CD14-positive monocyte (primary cell): Measurements from ENCODE around the gene ACSF3. TPM values are rescaled to one million over a fixed set of nuclear protein-coding genes. Genes with fewer than 3 reads are reported as not detected.
A peak's percentile ranks its signal among the peaks of the same experiment; 100 is the strongest.

Experiments
- DNase-seq, 3 donors: peaks; one replicate each; pipeline ENCODE4 v3.0.0-alpha.2; 2011 to 2022
- H2AFZ ChIP-seq: 2 replicates; pipeline ENCODE4 v1.6.0; 2012; ENCODE audit warnings: mild to moderate bottlenecking, low read depth, low read length, inconsistent platforms; ENCODE audit not compliant: insufficient read depth, poor library complexity, severe bottlenecking
- H3K27ac ChIP-seq, 2 donors: 1 replicate in 1 of 2; 2 replicates in 1 of 2; pipeline ENCODE4 v1.5.1; 2012 to 2013; ENCODE audit warnings: low read length in 2 of 2, control low read depth in 1 of 2, inconsistent platforms in 1 of 2, low read depth in 1 of 2, mild to moderate bottlenecking in 1 of 2
- H3K27me3 ChIP-seq, 2 donors: one replicate each; pipeline versions ENCODE4 v1.6.0 to v1.6.1; 2011 to 2013; ENCODE audit warnings: low read length in 2 of 2; ENCODE audit not compliant: control insufficient read depth in 2 of 2, insufficient read depth in 2 of 2
- H3K36me3 ChIP-seq, 2 donors: replicated peaks in 1 of 2; 1 replicate in 1 of 2; 2 replicates in 1 of 2; pipeline versions ENCODE4 v1.5.1 to v1.6.1; 2012 to 2013; ENCODE audit warnings: low read length in 2 of 2, control low read depth in 1 of 2, inconsistent platforms in 1 of 2, mild to moderate bottlenecking in 1 of 2; ENCODE audit not compliant: insufficient read depth in 2 of 2, control insufficient read depth in 1 of 2
- H3K4me1 ChIP-seq, 2 donors: 1 replicate in 1 of 2; 2 replicates in 1 of 2; pipeline versions ENCODE4 v1.5.1 to v1.6.1; 2012 to 2013; ENCODE audit warnings: low read length in 2 of 2, control low read depth in 1 of 2, inconsistent platforms in 1 of 2, mild to moderate bottlenecking in 1 of 2, moderate library complexity in 1 of 2; ENCODE audit not compliant: insufficient read depth in 2 of 2, control insufficient read depth in 1 of 2
- H3K4me2 ChIP-seq: replicated peaks from 2 replicates; pipeline ENCODE3; 2012; ENCODE audit warnings: low read length, moderate library complexity, mild to moderate bottlenecking; ENCODE audit not compliant: poor library complexity, severe bottlenecking; ENCODE audit errors: extremely low read depth
- H3K4me3 ChIP-seq, 3 experiments: fragments of 200-600 bp in 1 of 3; sonication (generic) in 1 of 3; replicated peaks in 1 of 3; 1 replicate in 2 of 3; 2 replicates in 1 of 3; pipeline ENCODE4 v1.5.1; 2011 to 2013; ENCODE audit warnings: low read length in 3 of 3, mild to moderate bottlenecking in 3 of 3, control low read depth in 2 of 3, low read depth in 2 of 3, inconsistent platforms in 1 of 3, moderate library complexity in 1 of 3
- H3K79me2 ChIP-seq: 2 replicates; pipeline ENCODE4 v1.6.0; 2012; ENCODE audit warnings: mild to moderate bottlenecking, control low read depth, inconsistent platforms, low read length, moderate library complexity; ENCODE audit not compliant: insufficient read depth
- H3K9ac ChIP-seq: 2 replicates; pipeline ENCODE4 v1.6.0; 2017; ENCODE audit warnings: low read length, mild to moderate bottlenecking; ENCODE audit not compliant: insufficient read depth, poor library complexity, severe bottlenecking
- H3K9me3 ChIP-seq, 2 donors: replicated peaks in 1 of 2; 1 replicate in 1 of 2; 2 replicates in 1 of 2; pipeline versions ENCODE4 v1.5.1 to v1.6.1; 2012 to 2013; ENCODE audit warnings: low read length in 2 of 2, control low read depth in 1 of 2; ENCODE audit not compliant: control insufficient read depth in 1 of 2, insufficient read depth in 1 of 2
- H4K20me1 ChIP-seq: 2 replicates; pipeline ENCODE4 v1.6.0; 2012; ENCODE audit warnings: mild to moderate bottlenecking, low read length, control low read depth, moderate library complexity; ENCODE audit not compliant: insufficient read depth
- H3K27ac Mint-ChIP-seq, 7 donors: one replicate each; pipeline ENCODE4 v1.8.0; 2020; ENCODE audit warnings: mild to moderate bottlenecking in 7 of 7, mixed read lengths in 7 of 7, moderate library complexity in 6 of 7, inconsistent platforms in 2 of 7
- H3K27me3 Mint-ChIP-seq, 3 donors: one replicate each; pipeline ENCODE4 v1.8.0; 2021 to 2022; ENCODE audit warnings: low read depth in 3 of 3, mild to moderate bottlenecking in 3 of 3, mixed read lengths in 3 of 3, moderate library complexity in 3 of 3, inconsistent platforms in 1 of 3
- H3K36me3 Mint-ChIP-seq, 2 donors: one replicate each; pipeline ENCODE4 v1.8.0; 2020; ENCODE audit warnings: mixed read lengths in 2 of 2, inconsistent platforms in 1 of 2, mild to moderate bottlenecking in 1 of 2
- H3K4me1 Mint-ChIP-seq: one replicate; pipeline ENCODE4 v1.8.0; 2020; ENCODE audit warnings: mild to moderate bottlenecking, mixed read lengths
- H3K4me3 Mint-ChIP-seq, 2 donors: one replicate each; pipeline ENCODE4 v1.8.0; 2020; ENCODE audit warnings: mild to moderate bottlenecking in 2 of 2, mixed read lengths in 2 of 2, moderate library complexity in 1 of 2
- H3K9me3 Mint-ChIP-seq, 7 donors: one replicate each; pipeline ENCODE4 v1.8.0; 2020 to 2022; ENCODE audit warnings: mixed read lengths in 7 of 7, mild to moderate bottlenecking in 6 of 7, moderate library complexity in 6 of 7, inconsistent platforms in 2 of 7
- WGBS: methylation state at CpG from one replicate; pipeline ENCODE4 v1.1.5; 2013; ENCODE audit warnings: missing lambda C conversion rate; ENCODE audit not compliant: insufficient coverage; 5-methylcytosine and 5-hydroxymethylcytosine counted together
- intact Hi-C, 2 donors: fragments of 100-400 bp; cut with micrococcal nuclease; formaldehyde crosslinking; loops; one replicate each; pipeline versions ENCODE4 v1.15.0 to v1.15.1; 2023
- polyA plus RNA-seq, 3 donors: library from polyadenylated mRNA; depleted of rRNA in 1 of 3; unstranded in 2 of 3; stranded (reverse) in 1 of 3; fragments of 300-500 nt in 2 of 3; fragments of >200 nt in 1 of 3; fragmentation: Illumina TruSeq in 2 of 3; gene quantifications; 1 replicate in 2 of 3; 2 replicates in 1 of 3; pipeline ENCODE4 v1.2.3, GENCODE V29; 2012 to 2021
- TF ChIP-seq, protein P1 (sequence below): fragments of 200-600 bp; IDR thresholded peaks from one replicate; pipeline ENCODE4 v1.8.0; 2022; ENCODE audit warnings: antibody characterized with exemption, mild to moderate bottlenecking

ACSF3 gene
- polyA plus RNA-seq, 3 donors, result 23.5 to 26.7 (median 26.4) TPM

DNA sequence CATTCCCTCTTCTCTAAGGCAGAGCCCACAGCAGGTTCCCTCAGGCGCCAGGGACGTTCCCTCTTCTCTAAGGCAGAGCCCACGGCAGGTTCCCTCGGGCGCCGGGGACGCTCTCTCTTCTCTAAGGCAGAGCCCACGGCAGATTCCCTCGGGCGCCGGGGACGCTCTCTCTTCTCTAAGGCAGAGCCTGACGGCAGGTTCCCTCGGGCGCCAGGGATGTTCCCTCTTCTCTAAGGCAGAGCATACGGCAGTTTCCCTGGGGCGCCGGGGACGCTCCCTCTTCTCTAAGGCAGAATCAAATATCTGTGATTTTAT lies 24.3 kb downstream of the ACSF3 start:
- TF ChIP-seq, protein P1, sequence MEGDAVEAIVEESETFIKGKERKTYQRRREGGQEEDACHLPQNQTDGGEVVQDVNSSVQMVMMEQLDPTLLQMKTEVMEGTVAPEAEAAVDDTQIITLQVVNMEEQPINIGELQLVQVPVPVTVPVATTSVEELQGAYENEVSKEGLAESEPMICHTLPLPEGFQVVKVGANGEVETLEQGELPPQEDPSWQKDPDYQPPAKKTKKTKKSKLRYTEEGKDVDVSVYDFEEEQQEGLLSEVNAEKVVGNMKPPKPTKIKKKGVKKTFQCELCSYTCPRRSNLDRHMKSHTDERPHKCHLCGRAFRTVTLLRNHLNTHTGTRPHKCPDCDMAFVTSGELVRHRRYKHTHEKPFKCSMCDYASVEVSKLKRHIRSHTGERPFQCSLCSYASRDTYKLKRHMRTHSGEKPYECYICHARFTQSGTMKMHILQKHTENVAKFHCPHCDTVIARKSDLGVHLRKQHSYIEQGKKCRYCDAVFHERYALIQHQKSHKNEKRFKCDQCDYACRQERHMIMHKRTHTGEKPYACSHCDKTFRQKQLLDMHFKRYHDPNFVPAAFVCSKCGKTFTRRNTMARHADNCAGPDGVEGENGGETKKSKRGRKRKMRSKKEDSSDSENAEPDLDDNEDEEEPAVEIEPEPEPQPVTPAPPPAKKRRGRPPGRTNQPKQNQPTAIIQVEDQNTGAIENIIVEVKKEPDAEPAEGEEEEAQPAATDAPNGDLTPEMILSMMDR, result no peak

DNA sequence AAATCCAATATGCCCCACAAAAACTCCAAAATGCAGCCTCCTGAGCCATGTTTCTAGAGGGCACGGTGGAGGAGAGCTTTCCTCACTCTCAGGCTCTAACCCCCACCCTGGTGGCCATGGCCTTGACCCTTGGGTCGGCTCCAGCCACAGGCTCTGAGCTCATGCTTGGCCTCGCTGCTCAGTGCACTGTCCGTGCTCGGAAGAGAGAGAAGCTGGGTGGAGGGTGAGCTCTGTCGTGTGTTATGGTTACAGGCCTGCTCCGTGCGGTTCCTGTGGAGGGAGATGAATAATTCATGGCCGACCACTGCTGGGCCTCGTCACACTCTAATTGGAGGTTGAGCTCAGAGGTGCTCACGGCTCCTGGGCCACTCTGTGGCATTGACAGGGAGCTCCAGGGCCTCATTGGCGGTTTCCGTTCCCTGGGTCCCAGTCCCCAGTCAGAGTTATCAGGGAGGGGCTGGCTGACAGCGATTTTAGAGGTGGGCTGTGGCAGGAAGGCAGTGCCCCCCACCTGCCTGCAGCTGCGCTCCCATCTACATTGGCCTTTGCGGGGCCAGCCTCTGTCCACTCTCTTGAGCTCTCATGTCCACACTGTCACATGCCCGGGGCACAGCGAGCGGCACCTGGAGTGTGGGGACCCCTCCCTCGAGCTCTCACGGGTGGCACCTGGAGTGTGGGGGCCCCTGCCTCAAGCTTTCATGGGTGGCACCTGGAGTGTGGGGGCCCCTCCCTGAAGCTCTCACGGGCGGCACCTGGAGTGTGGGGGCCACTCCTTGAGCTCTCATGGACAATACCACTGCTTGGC lies 24.9 kb downstream of the ACSF3 start:
- Histone ChIP-seq H3K9ac (peak overlapping the region; percentile 28), H3K79me2 (no peaks in the 10 kb centered on the region), H3K27me3 (no peaks in the 10 kb centered on the region), H3K4me1 (peaks cover 42 to 50% of the 10 kb centered on the region in 2 donors), H3K27ac (no peak overlapping the region), H2AFZ (no peak overlapping the region), H3K4me2 (peak overlapping the region; percentile 40), H4K20me1 (no peaks in the 10 kb centered on the region), H3K9me3 (no peaks in the 10 kb centered on the region), H3K4me3 (peak overlapping the region in 1 of 3 experiments; percentile 26), H3K36me3 (peaks cover 49 to 65% of the 10 kb centered on the region in 2 donors)
- intact Hi-C loops, result loop anchor here in 1 of 2 donors (10.0 kb wide), 1 partner anchor 414 kb away; the partner anchor contains the start of genes CTU2 and RNF166
- no peak for DNase-seq
- Mint-ChIP-seq H3K27me3 (peaks cover 0 to 3% (median 0%) of the 10 kb centered on the region in 3 donors), H3K27ac (peak overlapping the region in 4 of 7 donors; percentile 7 to 58 (median 26)), H3K4me3 (peak overlapping the region in 1 of 2 donors; percentile 35), H3K9me3 (peaks cover 0 to 5% (median 0%) of the 10 kb centered on the region in 7 donors), H3K4me1 (peaks cover 45% of the 10 kb centered on the region), H3K36me3 (peaks cover 65 to 68% of the 10 kb centered on the region in 2 donors)
- WGBS, result 44% methylated on average over 19 of the region's 23 CpGs
- TF ChIP-seq, protein P1, result no peak

More for the DNA sequence above, 24.3 kb downstream of the ACSF3 start:
- Mint-ChIP-seq H3K4me3 (no peak overlapping the region), H3K4me1 (peaks cover 45% of the 10 kb centered on the region), H3K27me3 (peaks cover 0 to 2% (median 0%) of the 10 kb centered on the region in 3 donors), H3K27ac (peak overlapping the region in 3 of 7 donors; percentile 22 to 76 (median 55)), H3K36me3 (peaks cover 62 to 63% of the 10 kb centered on the region in 2 donors), H3K9me3 (peaks cover 0 to 2% (median 0%) of the 10 kb centered on the region in 7 donors)
- no peak overlapping the region for H3K27ac ChIP-seq
- 64% methylated on average over 9 of the region's 19 CpGs for WGBS
- H3K79me2 ChIP-seq, result no peaks in the 10 kb centered on the region
- H3K4me3 ChIP-seq, result no peak overlapping the region
- H3K36me3 ChIP-seq, result peaks cover 49 to 65% of the 10 kb centered on the region in 2 donors
- no peak overlapping the region for H2AFZ ChIP-seq
- H3K9me3 ChIP-seq, result no peaks in the 10 kb centered on the region
- no peak overlapping the region for H3K9ac ChIP-seq
- intact Hi-C loops, result loop anchor here in 1 of 2 donors (10.0 kb wide), 1 partner anchor 413 kb away; the partner anchor contains the start of genes CTU2 and RNF166
- DNase-seq, result no peak
- no peak overlapping the region for H3K4me2 ChIP-seq
- no peaks in the 10 kb centered on the region for H3K27me3 ChIP-seq
- H4K20me1 ChIP-seq, result no peaks in the 10 kb centered on the region
- peaks cover 42 to 52% of the 10 kb centered on the region in 2 donors for H3K4me1 ChIP-seq
